Common myeloid progenitor, CD34-positive (primary cell): ENCODE results near the gene ZNRF3.

Experiments used
- CTCF ChIA-PET: fragments of 350-600 bp; sonication (Branson Sonifier 250); formaldehyde crosslinking; loops from one replicate; lab custom pipeline; 2021; ENCODE audit warnings: antibody characterized with exemption; lab: Charles Lee
- POLR2A ChIA-PET: fragments of 350-600 bp; sonication (Branson Sonifier 250); formaldehyde crosslinking; loops from one replicate; lab custom pipeline; 2021; ENCODE audit warnings: antibody characterized with exemption; lab: Charles Lee
- DNase-seq, 3 donors: peaks; one replicate each; pipeline versions ENCODE4 v3.0.0 to v3.0.0-alpha.2; 2013
- H3K27ac ChIP-seq, 2 experiments: 1 replicate in 1 of 2; 2 replicates in 1 of 2; pipeline ENCODE4 v1.7.0; 2013; ENCODE audit warnings: inconsistent platforms in 2 of 2, low read length in 2 of 2, mild to moderate bottlenecking in 2 of 2, low read depth in 1 of 2, moderate library complexity in 1 of 2; ENCODE audit not compliant: severe bottlenecking in 2 of 2, insufficient read depth in 1 of 2, poor library complexity in 1 of 2
- H3K27me3 ChIP-seq, 5 experiments: replicated peaks in 2 of 5; 1 replicate in 3 of 5; 2 replicates in 2 of 5; pipeline versions ENCODE4 v1.6.1 to v1.7.0; 2013; ENCODE audit warnings: low read length in 4 of 5, mild to moderate bottlenecking in 2 of 5, moderate library complexity in 2 of 5, inconsistent platforms in 1 of 5; ENCODE audit not compliant: insufficient read depth in 5 of 5, control insufficient read depth in 4 of 5
- H3K36me3 ChIP-seq, 4 experiments: 1 replicate in 2 of 4; 2 replicates in 2 of 4; pipeline versions ENCODE4 v1.6.1 to v1.7.0; 2013; ENCODE audit warnings: low read length in 3 of 4, control low read depth in 1 of 4, mild to moderate bottlenecking in 1 of 4; ENCODE audit not compliant: control insufficient read depth in 4 of 4, insufficient read depth in 4 of 4
- H3K4me1 ChIP-seq, 4 experiments: 1 replicate in 3 of 4; 2 replicates in 1 of 4; pipeline versions ENCODE4 v1.6.1 to v1.7.1; 2013; ENCODE audit warnings: low read length in 3 of 4, mild to moderate bottlenecking in 3 of 4, control low read depth in 1 of 4, inconsistent platforms in 1 of 4, moderate library complexity in 1 of 4; ENCODE audit not compliant: control insufficient read depth in 4 of 4, insufficient read depth in 4 of 4; ENCODE audit errors: control extremely low read depth in 1 of 4
- H3K4me3 ChIP-seq, 7 experiments: 1 replicate in 4 of 7; 2 replicates in 3 of 7; pipeline versions ENCODE4 v1.5.1 to v1.7.0; 2013; ENCODE audit warnings: mild to moderate bottlenecking in 7 of 7, low read length in 6 of 7, moderate library complexity in 6 of 7, inconsistent platforms in 2 of 7, low read depth in 2 of 7, control low read depth in 1 of 7; ENCODE audit not compliant: insufficient read depth in 4 of 7, control insufficient read depth in 1 of 7; ENCODE audit errors: extremely low read depth in 1 of 7
- H3K9me3 ChIP-seq, 5 experiments: 1 replicate in 4 of 5; 2 replicates in 1 of 5; pipeline versions ENCODE4 v1.6.1 to v1.7.1; 2013; ENCODE audit warnings: low read length in 4 of 5, mild to moderate bottlenecking in 2 of 5, inconsistent platforms in 1 of 5, low read depth in 1 of 5, moderate library complexity in 1 of 5; ENCODE audit not compliant: control insufficient read depth in 4 of 5, insufficient read depth in 2 of 5; ENCODE audit errors: control extremely low read depth in 1 of 5
- WGBS: methylation state at CpG from one replicate; pipeline ENCODE4 v1.1.5; 2013; ENCODE audit not compliant: insufficient coverage; 5-methylcytosine and 5-hydroxymethylcytosine counted together

The ZNRF3 gene

DNA sequence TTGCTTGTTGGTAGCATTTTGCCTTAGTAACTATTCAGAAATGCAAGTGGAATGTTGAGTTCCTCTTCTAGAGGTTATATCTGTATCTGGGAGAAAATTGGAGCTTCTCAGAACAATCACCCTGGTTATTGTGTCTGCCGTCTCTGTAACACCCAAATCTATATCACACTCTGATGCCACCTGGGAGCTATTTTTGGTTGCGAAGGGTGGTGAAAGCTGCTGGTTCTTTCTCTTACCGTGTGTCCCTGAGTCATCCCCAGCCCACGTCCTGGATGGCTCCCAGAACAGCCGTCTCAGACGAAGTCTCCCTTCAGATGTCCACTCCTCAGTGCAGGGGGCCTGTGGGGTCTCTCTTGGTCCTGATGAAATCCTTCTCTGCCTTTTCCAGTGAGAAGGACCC is 94.8 kb downstream of the ZNRF3 start:
- DNase-seq = peak in 2 of 3 donors; percentile 10 to 26
- WGBS = 65% methylated on average over 3 of the region's 6 CpGs
- H3K27ac ChIP-seq = no peak overlapping the region
- H3K4me3 ChIP-seq = no peak overlapping the region
- no peaks in the 10 kb centered on the region for H3K9me3 ChIP-seq
- peaks cover 0 to 21% (median 9%) of the 10 kb centered on the region in 5 experiments for H3K27me3 ChIP-seq
- CTCF ChIA-PET = interaction anchor here (1.1 kb wide), 1 partner anchor 13 kb away, joined by 3 read pairs; no protein-coding TSS in a partner anchor
- no peaks in the 10 kb centered on the region for H3K4me1 ChIP-seq
- POLR2A ChIA-PET = no interaction called here
- no peaks in the 10 kb centered on the region for H3K36me3 ChIP-seq

DNA sequence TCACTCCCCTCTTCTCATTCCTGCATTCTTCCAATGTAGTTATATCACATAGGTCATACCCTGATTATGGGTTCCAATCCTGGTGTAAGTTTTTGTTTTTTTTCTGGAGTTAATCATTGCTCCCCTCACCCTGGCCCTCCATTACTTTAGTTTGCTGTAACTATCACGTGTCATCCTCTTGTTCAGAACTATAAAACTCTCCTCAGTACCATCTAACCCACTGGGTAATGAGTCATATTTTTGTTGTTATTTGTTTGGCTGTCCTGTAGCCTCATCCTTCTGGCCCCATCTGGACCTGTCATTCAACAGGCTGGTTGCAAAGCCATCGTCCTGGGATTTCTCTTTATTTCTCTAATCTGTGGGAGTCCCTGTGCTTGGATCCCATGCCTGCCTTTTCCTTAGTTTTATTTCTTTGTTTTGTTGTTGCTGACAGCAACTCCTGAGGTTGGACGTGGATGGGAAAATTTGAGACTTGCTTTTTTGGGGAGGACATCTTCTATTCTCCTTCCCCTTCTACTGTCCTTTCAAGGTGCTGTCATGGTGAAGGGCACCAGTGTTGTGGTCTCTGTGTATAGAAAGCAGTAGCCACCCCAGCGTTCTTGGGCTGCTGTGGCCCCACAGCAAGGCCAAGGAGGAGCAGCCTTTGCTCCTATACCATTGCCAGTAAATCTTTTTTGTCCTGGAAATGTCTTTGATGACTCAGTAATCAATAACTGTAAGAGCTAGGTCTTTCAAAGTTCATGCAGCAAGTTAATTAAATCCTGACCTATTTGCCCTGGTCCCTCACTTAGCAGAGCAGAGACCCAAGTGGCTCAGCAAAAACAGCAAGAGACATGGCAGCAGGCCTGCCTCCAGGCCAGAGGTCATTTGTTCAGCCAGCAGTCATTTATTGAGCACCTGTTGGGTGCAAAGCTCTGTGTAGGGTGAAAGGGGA is 95.8 kb downstream of the ZNRF3 start:
- 100% methylated on average over 1 of the region's 4 CpGs for WGBS
- H3K27me3 ChIP-seq = peaks cover 0 to 21% (median 9%) of the 10 kb centered on the region in 5 experiments
- H3K9me3 ChIP-seq = no peaks in the 10 kb centered on the region
- no peak for DNase-seq
- no peak overlapping the region for H3K27ac ChIP-seq
- ChIA-PET POLR2A (no interaction called here), CTCF (interaction anchor here (1.1 kb wide), 1 partner anchor 9 kb away, joined by 3 read pairs; no protein-coding TSS in a partner anchor)
- H3K4me3 ChIP-seq = no peak overlapping the region
- H3K36me3 ChIP-seq = no peaks in the 10 kb centered on the region
- H3K4me1 ChIP-seq = no peaks in the 10 kb centered on the region

- no peaks in the 10 kb centered on the region for H3K4me1 ChIP-seq
- ChIA-PET POLR2A (no interaction called here), CTCF (no interaction called here)
- H3K4me3 ChIP-seq = no peak overlapping the region
- H3K27ac ChIP-seq = no peak overlapping the region
- peaks cover 0 to 5% (median 3%) of the 10 kb centered on the region in 5 experiments for H3K9me3 ChIP-seq
- DNase-seq = no peak
- peaks cover 0 to 21% (median 9%) of the 10 kb centered on the region in 5 experiments for H3K27me3 ChIP-seq
- no peaks in the 10 kb centered on the region for H3K36me3 ChIP-seq
Observed at GRCh38 chr22:28980326-28980725, 97.0 kb downstream of the ZNRF3 start.

DNA sequence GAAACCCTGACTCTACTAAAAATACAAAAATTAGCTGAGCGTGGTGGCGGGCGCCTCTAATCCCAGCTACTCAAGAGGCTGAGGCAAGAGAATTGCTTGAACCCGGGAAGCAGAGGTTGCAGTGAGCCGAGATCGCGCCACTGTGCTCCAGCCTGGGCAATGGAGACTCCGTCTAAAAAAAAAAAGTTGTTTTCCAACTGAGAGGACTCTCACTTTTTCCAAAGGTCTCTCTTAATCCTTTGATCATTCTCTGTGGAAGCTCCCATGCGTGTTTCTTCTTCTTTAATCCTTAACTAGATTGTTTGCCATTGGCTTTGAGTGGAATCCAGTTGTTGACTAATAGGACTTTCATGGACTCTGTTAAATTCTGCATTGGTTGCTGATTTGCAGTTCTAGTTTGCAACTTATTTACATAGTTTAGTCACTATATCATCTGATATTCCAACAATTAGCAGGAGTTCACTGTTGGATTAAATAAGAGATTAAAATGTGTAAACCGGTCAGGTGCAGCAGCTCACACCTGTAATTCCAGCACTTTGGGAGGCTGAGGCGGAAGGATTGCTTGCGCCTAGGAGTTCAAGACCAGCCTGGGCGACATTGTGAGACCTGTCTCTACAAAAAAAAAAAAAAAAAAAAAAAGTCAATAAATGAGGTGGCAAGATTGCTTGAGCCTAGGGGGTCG is 98.6 kb downstream of the ZNRF3 start:
- H3K4me1 ChIP-seq = no peaks in the 10 kb centered on the region
- no peak overlapping the region for H3K4me3 ChIP-seq
- CTCF ChIA-PET = no interaction called here
- H3K27me3 ChIP-seq = peaks cover 0 to 21% (median 6%) of the 10 kb centered on the region in 5 experiments
- WGBS = 97% methylated on average over 12 of the region's 14 CpGs
- no peak for DNase-seq
- peaks cover 0 to 5% (median 0%) of the 10 kb centered on the region in 4 experiments for H3K36me3 ChIP-seq
- POLR2A ChIA-PET = interaction anchor here (0.6 kb wide), 3 partner anchors 21 to 1977 kb away, joined by 3 to 7 read pairs (median 3); no protein-coding TSS in a partner anchor
- peaks cover 0 to 8% (median 5%) of the 10 kb centered on the region in 5 experiments for H3K9me3 ChIP-seq
- H3K27ac ChIP-seq = no peak overlapping the region

DNA sequence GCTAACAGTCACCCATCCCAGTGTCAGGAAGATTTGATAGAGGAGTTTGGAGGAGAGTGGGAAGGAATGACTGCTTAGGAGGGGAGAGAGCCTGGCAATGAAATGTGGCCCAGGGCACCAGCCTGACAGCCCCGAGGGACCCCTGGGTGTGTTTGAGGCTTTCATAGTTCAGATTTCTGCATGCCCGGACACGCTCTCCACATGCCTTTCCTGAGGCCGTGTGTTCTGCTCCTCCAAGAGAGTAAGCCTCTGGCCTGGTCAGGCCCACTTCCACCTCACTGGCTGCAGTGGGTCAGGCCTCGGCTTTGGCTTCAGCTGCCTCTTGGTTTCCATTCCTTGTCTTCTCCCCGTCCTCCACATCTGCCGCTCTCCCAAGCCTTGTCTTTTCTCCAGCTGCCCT is 99.8 kb downstream of the ZNRF3 start:
- H3K27ac ChIP-seq = no peak overlapping the region
- H3K4me1 ChIP-seq = no peaks in the 10 kb centered on the region
- H3K9me3 ChIP-seq = peaks cover 0 to 8% (median 5%) of the 10 kb centered on the region in 5 experiments
- H3K4me3 ChIP-seq = no peak overlapping the region
- H3K36me3 ChIP-seq = peaks cover 0 to 8% (median 0%) of the 10 kb centered on the region in 4 experiments
- DNase-seq = no peak
- WGBS = 92% methylated on average over 7 of the region's 7 CpGs
- peaks cover 0 to 13% (median 5%) of the 10 kb centered on the region in 5 experiments for H3K27me3 ChIP-seq
- CTCF ChIA-PET = no interaction called here
- POLR2A ChIA-PET = no interaction called here

- Histone ChIP-seq H3K27me3 (peaks cover 0 to 7% (median 4%) of the 10 kb centered on the region in 5 experiments), H3K27ac (no peak overlapping the region), H3K4me3 (no peak overlapping the region), H3K36me3 (peaks cover 0 to 8% (median 0%) of the 10 kb centered on the region in 4 experiments), H3K4me1 (no peaks in the 10 kb centered on the region), H3K9me3 (peaks cover 0 to 8% (median 5%) of the 10 kb centered on the region in 5 experiments)
- no peak for DNase-seq
- POLR2A ChIA-PET = no interaction called here
- WGBS = 60% methylated on average over 1 of the region's 4 CpGs
- CTCF ChIA-PET = no interaction called here
Observed at GRCh38 chr22:28983788-28984441, 100.5 kb downstream of the ZNRF3 start.
